ENCODE data around the gene RALGPS2.

RALGPS2 gene

DNA sequence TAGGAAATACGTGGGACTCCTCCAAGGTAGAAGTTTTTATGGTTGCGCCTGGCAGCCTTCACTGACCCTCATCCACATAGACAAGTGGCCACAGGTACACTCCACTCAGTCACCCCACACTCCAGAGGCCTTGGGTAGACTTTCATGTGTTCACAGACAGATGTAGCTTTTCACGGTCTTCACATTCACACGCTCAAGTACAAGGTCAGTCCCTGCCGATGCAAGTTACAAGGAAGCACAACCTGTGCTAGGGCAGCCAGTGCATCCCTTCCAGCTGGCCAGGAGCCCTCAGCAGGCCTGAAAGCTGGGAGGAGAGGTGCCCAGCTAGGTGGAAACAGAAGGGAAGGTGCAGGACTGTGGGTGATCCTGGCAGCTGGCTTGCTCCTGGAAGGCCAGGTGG, 245.1 kb downstream of the RALGPS2 start:
- no peak for DNase-seq

All from CD4-positive, alpha-beta T cell treated with Interleukin-4 for 4 hours (primary cell).